Retinal pigment epithelial cell (primary cell): ENCODE data around the gene CACNB2.

ENCODE experiments used
- DNase-seq: peaks from one replicate; pipeline ENCODE4 v3.0.0-alpha.2; 2010; ENCODE audit warnings: low read depth
- H3K4me3 ChIP-seq: 2 replicates; pipeline ENCODE4 v1.5.1; 2011; ENCODE audit warnings: mild to moderate bottlenecking, low read length, control low read depth, moderate library complexity
- TF ChIP-seq, protein P1 (sequence below): conservative IDR thresholded peaks from 2 replicates; pipeline ENCODE4 v1.5.1; 2011; ENCODE audit warnings: low read depth, low read length, control low read depth, inconsistent platforms

The CACNB2 gene

DNA sequence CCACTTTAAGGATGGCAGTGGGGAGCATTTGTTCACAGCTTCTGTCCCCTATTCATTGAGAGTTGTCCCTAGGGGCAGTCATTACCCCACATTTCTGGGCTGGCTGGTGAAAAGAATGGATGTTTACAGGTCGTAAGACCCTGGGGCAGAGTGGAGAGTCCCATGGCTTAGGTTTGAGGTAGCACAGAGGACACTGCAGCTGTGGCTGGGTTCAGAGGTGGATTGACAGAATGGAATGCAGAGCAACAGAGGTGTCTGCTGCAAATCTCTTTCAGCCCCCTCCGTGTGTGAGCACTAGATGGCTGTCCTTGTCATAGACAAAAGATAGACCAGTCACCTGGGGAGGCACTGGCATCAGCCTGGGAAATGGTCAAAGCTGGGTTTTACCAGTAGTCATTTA, 141.9 kb downstream of the CACNB2 start:
- no peak for DNase-seq
- no peak overlapping the region for H3K4me3 ChIP-seq
- TF ChIP-seq, protein P1, sequence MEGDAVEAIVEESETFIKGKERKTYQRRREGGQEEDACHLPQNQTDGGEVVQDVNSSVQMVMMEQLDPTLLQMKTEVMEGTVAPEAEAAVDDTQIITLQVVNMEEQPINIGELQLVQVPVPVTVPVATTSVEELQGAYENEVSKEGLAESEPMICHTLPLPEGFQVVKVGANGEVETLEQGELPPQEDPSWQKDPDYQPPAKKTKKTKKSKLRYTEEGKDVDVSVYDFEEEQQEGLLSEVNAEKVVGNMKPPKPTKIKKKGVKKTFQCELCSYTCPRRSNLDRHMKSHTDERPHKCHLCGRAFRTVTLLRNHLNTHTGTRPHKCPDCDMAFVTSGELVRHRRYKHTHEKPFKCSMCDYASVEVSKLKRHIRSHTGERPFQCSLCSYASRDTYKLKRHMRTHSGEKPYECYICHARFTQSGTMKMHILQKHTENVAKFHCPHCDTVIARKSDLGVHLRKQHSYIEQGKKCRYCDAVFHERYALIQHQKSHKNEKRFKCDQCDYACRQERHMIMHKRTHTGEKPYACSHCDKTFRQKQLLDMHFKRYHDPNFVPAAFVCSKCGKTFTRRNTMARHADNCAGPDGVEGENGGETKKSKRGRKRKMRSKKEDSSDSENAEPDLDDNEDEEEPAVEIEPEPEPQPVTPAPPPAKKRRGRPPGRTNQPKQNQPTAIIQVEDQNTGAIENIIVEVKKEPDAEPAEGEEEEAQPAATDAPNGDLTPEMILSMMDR = no peak

DNA sequence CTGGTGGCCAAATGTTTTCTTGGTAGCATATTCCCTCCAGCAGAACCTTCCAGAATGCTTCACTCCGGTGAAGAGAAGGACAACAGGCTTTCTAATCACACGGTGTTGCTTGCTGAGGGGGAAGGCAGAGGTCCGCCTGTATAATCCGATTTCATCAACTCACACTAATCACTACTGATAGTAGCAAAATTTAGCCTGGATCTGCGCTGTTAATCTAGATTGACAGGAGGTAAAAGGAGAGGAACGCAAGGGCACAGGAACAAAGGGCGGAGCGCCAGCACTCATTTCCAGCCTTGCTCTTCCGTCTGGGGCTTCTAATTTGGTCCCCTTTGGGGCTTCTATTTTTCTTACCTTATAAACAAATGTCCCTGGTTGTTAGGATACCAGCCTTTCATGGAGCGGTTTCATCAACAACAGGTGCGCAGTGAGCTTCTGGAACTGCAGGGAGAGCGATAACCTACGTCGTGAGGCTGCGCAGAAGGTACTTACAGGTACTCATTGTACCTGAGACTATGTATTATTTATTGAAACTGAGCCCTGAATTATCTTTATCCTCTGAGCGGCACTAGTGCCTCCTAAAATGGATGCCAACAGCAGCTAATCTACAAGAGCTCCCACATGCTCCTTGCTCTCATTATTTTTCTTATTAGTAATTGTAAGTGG, 150.6 kb downstream of the CACNB2 start:
- no peak overlapping the region for H3K4me3 ChIP-seq
- peak; percentile 62 for DNase-seq

DNA sequence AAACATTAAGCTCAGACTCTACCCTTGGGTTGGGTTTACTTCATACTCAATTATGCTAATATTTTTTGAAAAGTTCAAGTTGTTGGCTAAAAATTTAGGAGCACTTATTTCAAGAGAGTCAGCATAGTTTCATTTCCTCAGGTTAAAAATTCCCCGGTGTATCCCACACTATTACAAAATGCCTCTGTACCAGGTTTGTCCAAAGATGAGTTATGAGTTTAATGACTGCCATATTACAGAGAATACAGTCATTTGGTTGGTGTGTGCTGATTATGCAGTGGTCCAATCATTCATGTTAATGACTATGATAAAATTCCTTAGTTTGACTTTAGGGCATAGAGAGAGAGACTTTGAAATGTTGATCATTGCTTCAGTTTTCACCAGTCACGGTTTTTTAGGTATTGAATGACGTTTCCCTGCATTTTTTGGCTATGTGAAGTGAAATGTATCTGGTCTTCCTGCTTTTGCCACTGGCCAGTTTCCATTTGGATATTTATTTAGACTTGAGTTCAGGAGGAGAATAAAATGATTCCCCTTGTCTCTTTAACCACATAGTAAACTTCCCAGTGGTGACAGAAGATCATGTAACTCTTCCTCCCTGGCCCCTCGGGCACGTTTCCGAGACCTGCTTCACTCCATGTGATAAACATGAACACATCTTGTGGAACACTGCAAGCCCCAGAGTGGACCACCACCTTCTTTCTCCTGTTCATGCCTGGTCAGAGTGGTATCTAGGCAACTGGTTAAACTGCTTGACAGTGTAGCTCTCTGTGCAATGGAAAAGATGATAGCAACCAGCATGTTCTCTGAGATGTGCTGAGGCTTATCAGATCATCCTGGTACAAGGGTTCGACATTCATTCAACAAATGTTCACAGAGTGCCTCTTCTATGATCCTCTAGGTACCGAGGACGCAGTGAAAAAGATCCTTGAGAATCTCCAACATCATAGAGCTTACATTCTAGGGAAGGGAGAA, 153.6 kb downstream of the CACNB2 start:
- H3K4me3 ChIP-seq = no peak overlapping the region
- DNase-seq = no peak
- TF ChIP-seq, protein P1 = no peak

More for the DNA sequence above, 150.6 kb downstream of the CACNB2 start:
- TF ChIP-seq, protein P1 = no peak

- no peak for DNase-seq
- TF ChIP-seq, protein P1 = no peak
- H3K4me3 ChIP-seq = no peak overlapping the region
Measured at GRCh38 chr10:18294633-18295032, 154.4 kb downstream of the CACNB2 start.

DNA sequence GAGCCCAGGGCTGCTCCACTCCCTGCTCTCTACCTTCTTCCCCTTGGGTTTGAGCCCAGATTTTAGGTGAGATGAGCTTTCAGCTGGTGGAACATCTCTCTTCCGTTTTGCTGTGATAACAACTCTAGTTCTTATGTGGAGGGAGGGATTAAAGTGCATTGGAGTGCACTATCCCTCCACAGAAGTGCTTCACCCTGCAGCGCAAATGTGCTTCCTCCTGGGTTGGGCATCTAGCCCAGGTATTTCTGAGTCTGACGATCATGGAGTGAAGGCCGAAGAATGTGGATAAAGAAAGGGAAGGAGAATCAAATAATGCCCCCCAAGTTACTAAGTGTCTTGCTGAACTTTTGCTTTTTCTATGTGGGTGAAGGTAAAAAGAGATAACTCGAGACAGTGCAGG, 157.4 kb downstream of the CACNB2 start:
- DNase-seq = no peak
- TF ChIP-seq, protein P1 = no peak
- H3K4me3 ChIP-seq = no peak overlapping the region

DNA sequence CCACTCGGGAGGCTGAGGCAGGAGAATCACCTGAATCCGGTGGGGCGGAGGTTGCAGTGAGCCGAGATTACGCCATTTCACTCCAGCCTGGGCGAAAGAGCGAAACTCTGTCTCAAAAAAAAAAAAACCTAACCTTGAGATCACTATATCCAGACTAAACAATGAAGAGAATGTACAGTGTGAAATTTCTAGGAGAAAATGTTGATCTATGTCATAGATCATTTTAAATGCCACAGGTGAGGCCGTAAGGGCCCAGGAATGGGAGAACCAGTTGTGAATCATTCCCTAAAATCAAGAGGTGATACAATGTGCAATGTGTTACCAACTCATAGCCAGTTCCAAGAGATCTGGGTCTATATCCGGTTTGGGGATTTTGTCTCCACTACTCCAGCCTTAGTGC, 158.0 kb downstream of the CACNB2 start:
- H3K4me3 ChIP-seq = no peak overlapping the region
- TF ChIP-seq, protein P1 = no peak
- no peak for DNase-seq
